ENCODE data around the gene TMEM89.

The TMEM89 gene

GRCh38 chr3:48585411-48585810 lies 36.2 kb downstream of the TMEM89 start:
- DNase-seq: no peak

GRCh38 chr3:48584836-48585235 lies 36.7 kb downstream of the TMEM89 start:
- no peak for DNase-seq

- DNase-seq: no peak
These were observed 39.7 kb downstream of the TMEM89 start for GRCh38 chr3:48581621-48582481.

DNA sequence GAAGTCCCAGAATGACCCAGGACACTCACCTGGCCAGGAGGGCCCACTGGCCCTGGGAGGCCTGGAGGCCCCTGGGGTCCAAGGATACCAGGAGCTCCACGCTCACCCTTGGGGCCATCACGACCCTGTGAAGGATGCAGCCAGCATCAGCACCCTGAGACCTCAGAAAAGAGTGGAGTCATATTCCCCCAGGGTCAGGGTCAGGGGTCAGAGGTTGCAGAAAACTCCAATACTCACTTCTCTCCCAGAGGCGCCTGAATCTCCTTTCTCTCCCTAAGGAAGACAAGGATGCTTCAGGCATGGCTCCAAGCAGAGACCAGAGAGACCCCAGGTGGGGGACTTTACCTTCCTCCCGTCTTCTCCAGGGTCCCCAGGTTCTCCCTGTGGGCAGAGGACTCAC lies 44.9 kb downstream of the TMEM89 start:
- DNase-seq: no peak

GRCh38 chr3:48575366-48575765 lies 46.2 kb downstream of the TMEM89 start:
- DNase-seq: no peak

- no peak for DNase-seq
These were observed 47.5 kb downstream of the TMEM89 start for GRCh38 chr3:48573973-48574585.

DNA sequence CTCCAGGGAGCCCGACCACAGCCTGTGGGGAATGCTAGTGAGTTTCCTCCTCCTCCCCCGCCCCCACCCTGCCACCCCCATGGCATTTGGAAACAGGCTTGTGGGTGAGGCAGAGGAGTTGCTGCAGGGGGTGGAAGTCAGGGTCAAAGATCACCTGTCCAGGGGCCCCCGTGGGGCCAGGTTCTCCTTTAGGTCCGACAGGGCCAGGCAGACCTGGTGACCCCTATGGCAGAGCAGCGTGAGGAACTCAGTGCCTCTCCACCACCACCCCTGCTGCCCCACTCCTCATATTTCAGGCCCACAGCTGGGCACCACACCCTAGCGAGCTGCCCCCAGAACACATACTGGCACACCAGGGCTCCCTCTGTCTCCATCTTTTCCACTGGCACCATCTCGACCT lies 49.1 kb downstream of the TMEM89 start:
- no peak for DNase-seq

DNA sequence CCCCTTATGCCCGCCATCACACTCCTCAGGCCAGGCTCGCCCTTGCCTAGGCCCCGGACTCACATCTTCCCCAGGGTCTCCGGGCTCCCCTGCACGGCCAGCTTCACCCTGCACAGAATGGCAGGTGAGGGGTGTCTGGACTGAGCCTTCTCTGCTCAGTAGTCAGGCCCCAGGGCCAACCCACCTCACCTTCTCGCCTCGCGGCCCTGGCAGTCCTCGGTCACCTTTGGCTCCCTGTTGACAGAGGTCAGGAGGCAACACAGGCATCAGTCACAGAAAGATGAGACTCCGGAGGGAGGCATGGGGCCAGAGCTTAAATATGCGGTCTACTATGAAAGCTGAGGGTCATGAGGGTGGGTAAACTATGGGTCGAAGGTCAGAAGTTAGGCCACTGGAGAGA lies 49.6 kb downstream of the TMEM89 start:
- DNase-seq: no peak
